ENCODE data around the gene CSNK1A1.

- TF ChIP-seq CTCF (IDR thresholded peaks at IDR 0.05) (peak; percentile 98), ZFX (IDR thresholded peaks at IDR 0.05; ENCODE audit: borderline replicate concordance) (no peak)
These were observed 108.6 kb downstream of the CSNK1A1 start for GRCh38 chr5:149442563-149443182.

Data from 22Rv1 (cell line).